GM23338 (cell line): ENCODE measurements around the gene IL9.

ENCODE experiments used
- CREB1 ChIP-seq: fragments of 250-450 bp; sonication (Bioruptor Pico); IDR thresholded peaks from 2 replicates; pipeline ENCODE4 v1.5.0; 2020; ENCODE audit warnings: low read depth, mild to moderate bottlenecking, moderate library complexity
- EZH2phosphoT487 ChIP-seq: fragments of 200-600 bp; sonication (generic); IDR thresholded peaks from one replicate; pipeline ENCODE4 v1.8.1; 2018; ENCODE audit warnings: antibody characterized with exemption; ENCODE audit not compliant: unreplicated experiment
- JUNB ChIP-seq: IDR thresholded peaks from one replicate; pipeline ENCODE4 v1.6.1; 2016; ENCODE audit warnings: antibody characterized with exemption; ENCODE audit not compliant: unreplicated experiment
- NANOG ChIP-seq: IDR thresholded peaks from 2 replicates; pipeline ENCODE4 v1.6.1; 2016; ENCODE audit warnings: antibody characterized with exemption, borderline replicate concordance
- POLR2AphosphoS5 ChIP-seq: IDR thresholded peaks from 2 replicates; pipeline ENCODE4 v1.6.1; 2016; ENCODE audit warnings: antibody characterized with exemption, low read depth
- TF ChIP-seq, protein P1 (sequence below), 2 experiments: fragments of 200-600 bp in 1 of 2; sonication (generic) in 1 of 2; conservative IDR thresholded peaks; 2 replicates each; pipeline versions ENCODE4 v1.5.1 to v1.6.1; 2016 to 2017; ENCODE audit warnings: antibody characterized with exemption in 2 of 2, low read depth in 2 of 2, mild to moderate bottlenecking in 2 of 2, moderate library complexity in 1 of 2
- TF ChIP-seq, protein P2 (sequence below): IDR thresholded peaks from one replicate; pipeline ENCODE4 v1.6.1; 2018; ENCODE audit warnings: antibody characterized with exemption; ENCODE audit not compliant: unreplicated experiment

DNA sequence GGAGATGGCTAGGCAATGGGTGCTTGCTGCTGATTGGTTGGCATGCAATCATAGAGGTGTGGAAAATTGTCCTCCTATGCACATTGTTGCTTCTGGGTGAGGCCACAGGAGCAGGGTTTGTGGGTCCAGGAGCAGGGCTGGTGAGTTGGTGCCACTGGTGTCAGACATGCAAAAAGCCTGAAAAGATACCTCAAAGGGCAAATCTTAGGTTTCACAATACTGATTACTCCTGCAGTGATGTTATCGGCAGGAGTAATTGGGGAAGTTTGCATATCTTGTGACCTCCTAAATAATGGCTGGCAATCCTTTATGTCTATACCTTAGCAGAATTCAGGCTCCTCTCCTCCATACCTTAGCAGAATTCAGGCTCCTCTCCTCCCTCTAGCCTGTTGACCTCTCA is 36.0 kb downstream of the IL9 start:
- TF ChIP-seq, protein P1, sequence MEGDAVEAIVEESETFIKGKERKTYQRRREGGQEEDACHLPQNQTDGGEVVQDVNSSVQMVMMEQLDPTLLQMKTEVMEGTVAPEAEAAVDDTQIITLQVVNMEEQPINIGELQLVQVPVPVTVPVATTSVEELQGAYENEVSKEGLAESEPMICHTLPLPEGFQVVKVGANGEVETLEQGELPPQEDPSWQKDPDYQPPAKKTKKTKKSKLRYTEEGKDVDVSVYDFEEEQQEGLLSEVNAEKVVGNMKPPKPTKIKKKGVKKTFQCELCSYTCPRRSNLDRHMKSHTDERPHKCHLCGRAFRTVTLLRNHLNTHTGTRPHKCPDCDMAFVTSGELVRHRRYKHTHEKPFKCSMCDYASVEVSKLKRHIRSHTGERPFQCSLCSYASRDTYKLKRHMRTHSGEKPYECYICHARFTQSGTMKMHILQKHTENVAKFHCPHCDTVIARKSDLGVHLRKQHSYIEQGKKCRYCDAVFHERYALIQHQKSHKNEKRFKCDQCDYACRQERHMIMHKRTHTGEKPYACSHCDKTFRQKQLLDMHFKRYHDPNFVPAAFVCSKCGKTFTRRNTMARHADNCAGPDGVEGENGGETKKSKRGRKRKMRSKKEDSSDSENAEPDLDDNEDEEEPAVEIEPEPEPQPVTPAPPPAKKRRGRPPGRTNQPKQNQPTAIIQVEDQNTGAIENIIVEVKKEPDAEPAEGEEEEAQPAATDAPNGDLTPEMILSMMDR (conservative IDR thresholded peaks at IDR 0.05; ENCODE audit: low read depth in 2 of 2), result no peak
- TF ChIP-seq, protein P2, sequence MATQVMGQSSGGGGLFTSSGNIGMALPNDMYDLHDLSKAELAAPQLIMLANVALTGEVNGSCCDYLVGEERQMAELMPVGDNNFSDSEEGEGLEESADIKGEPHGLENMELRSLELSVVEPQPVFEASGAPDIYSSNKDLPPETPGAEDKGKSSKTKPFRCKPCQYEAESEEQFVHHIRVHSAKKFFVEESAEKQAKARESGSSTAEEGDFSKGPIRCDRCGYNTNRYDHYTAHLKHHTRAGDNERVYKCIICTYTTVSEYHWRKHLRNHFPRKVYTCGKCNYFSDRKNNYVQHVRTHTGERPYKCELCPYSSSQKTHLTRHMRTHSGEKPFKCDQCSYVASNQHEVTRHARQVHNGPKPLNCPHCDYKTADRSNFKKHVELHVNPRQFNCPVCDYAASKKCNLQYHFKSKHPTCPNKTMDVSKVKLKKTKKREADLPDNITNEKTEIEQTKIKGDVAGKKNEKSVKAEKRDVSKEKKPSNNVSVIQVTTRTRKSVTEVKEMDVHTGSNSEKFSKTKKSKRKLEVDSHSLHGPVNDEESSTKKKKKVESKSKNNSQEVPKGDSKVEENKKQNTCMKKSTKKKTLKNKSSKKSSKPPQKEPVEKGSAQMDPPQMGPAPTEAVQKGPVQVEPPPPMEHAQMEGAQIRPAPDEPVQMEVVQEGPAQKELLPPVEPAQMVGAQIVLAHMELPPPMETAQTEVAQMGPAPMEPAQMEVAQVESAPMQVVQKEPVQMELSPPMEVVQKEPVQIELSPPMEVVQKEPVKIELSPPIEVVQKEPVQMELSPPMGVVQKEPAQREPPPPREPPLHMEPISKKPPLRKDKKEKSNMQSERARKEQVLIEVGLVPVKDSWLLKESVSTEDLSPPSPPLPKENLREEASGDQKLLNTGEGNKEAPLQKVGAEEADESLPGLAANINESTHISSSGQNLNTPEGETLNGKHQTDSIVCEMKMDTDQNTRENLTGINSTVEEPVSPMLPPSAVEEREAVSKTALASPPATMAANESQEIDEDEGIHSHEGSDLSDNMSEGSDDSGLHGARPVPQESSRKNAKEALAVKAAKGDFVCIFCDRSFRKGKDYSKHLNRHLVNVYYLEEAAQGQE, result no peak
- TF ChIP-seq POLR2AphosphoS5, result no peak
- TF ChIP-seq CREB1 (CRISPR knock-in tag), result no peak
- no peak for TF ChIP-seq NANOG
- TF ChIP-seq EZH2phosphoT487, result no peak
- no peak for TF ChIP-seq JUNB
